22Rv1 (cell line): Measurements from ENCODE around the gene GPR157.

Experiments used
- CTCF ChIP-seq: fragments of 450-650 bp; IDR thresholded peaks from 2 replicates; pipeline ENCODE4 v1.5.1; 2017; ENCODE audit warnings: mild to moderate bottlenecking
- ZFX ChIP-seq: fragments of 450-650 bp; IDR thresholded peaks from 2 replicates; pipeline ENCODE4 v1.6.1; 2017; ENCODE audit warnings: antibody characterized with exemption, borderline replicate concordance

- TF ChIP-seq ZFX (no peak), CTCF (no peak)
Observed at GRCh38 chr1:9068981-9069325, 59.9 kb downstream of the GPR157 start.
